H1 (cell line): Measurements from ENCODE around the gene SPOCK2. TPM values are rescaled to one million over a fixed set of nuclear protein-coding genes. Genes with fewer than 3 reads are reported as not detected.

Source experiments
- CTCF ChIA-PET: fragments of 300-600 bp; sonication (Branson Sonifier 250); formaldehyde crosslinking; loops from one replicate; lab custom pipeline; 2021; ENCODE audit not compliant: partially characterized antibody; lab: Charles Lee
- POLR2A ChIA-PET: fragments of 300-600 bp; sonication (Branson Sonifier 250); formaldehyde crosslinking; loops from one replicate; lab custom pipeline; 2021; ENCODE audit warnings: inconsistent platforms; ENCODE audit not compliant: partially characterized antibody; lab: Charles Lee
- DNase-seq, 2 experiments: peaks; one replicate each; pipeline versions ENCODE4 v3.0.0 to v3.0.0-alpha.2; 2010 to 2022; ENCODE audit warnings: low spot score in 2 of 2, low read depth in 1 of 2, mixed read lengths in 1 of 2
- FAIRE-seq: peaks from 2 replicates; lab custom pipeline; 2011; peaks lifted over from hg19 to GRCh38; lab: Jason Lieb, UNC
- H2AFZ ChIP-seq: 2 replicates; pipeline ENCODE4 v1.8.1; 2012; ENCODE audit warnings: low read length, inconsistent platforms
- H2AK5ac ChIP-seq: 2 replicates; pipeline ENCODE4 v1.6.1; 2013; ENCODE audit warnings: low read depth, low read length
- H2BK120ac ChIP-seq: replicated peaks from 2 replicates; pipeline ENCODE3; 2013; ENCODE audit warnings: low read depth, low read length, inconsistent platforms
- H2BK12ac ChIP-seq: 2 replicates; pipeline ENCODE4 v1.6.1; 2013; ENCODE audit warnings: low read depth, low read length
- H2BK15ac ChIP-seq: 2 replicates; pipeline ENCODE4 v1.6.1; 2013; ENCODE audit warnings: low read length
- H2BK20ac ChIP-seq: 2 replicates; pipeline ENCODE4 v1.6.1; 2013; ENCODE audit warnings: low read length
- H2BK5ac ChIP-seq: 2 replicates; pipeline ENCODE4 v1.6.1; 2013; ENCODE audit warnings: low read depth, low read length
- H3K14ac ChIP-seq: 2 replicates; pipeline ENCODE4 v1.6.1; 2013; ENCODE audit warnings: inconsistent platforms; ENCODE audit not compliant: insufficient read length
- H3K18ac ChIP-seq: 2 replicates; pipeline ENCODE4 v1.6.1; 2013; ENCODE audit warnings: low read length; ENCODE audit errors: extremely low read depth
- H3K23ac ChIP-seq: 2 replicates; pipeline ENCODE4 v1.6.1; 2013; ENCODE audit warnings: inconsistent platforms; ENCODE audit not compliant: insufficient read length
- H3K23me2 ChIP-seq: 2 replicates; pipeline ENCODE4 v1.6.1; 2013; ENCODE audit warnings: low read depth, low read length
- H3K27ac ChIP-seq: 2 replicates; pipeline ENCODE4 v1.6.1; 2011; ENCODE audit warnings: low read depth, low read length, inconsistent platforms
- H3K27me3 ChIP-seq, 4 experiments: replicated peaks in 1 of 4; 1 replicate in 1 of 4; 2 replicates in 3 of 4; pipeline versions ENCODE4 v1.6.1 to v1.8.1; 2011 to 2013; ENCODE audit warnings: low read length in 3 of 4, mild to moderate bottlenecking in 3 of 4, inconsistent platforms in 2 of 4, mixed read lengths in 2 of 4, moderate library complexity in 1 of 4; ENCODE audit not compliant: control insufficient read depth in 3 of 4, insufficient read depth in 3 of 4; ENCODE audit errors: extremely low read depth in 1 of 4
- H3K36me3 ChIP-seq, 4 experiments: 2 replicates each; pipeline versions ENCODE4 v1.6.1 to v1.8.1; 2011 to 2013; ENCODE audit warnings: mild to moderate bottlenecking in 4 of 4, low read length in 3 of 4, moderate library complexity in 2 of 4, control low read depth in 1 of 4, inconsistent platforms in 1 of 4; ENCODE audit not compliant: insufficient read depth in 4 of 4, control insufficient read depth in 2 of 4
- H3K4ac ChIP-seq: replicated peaks from 2 replicates; pipeline ENCODE3; 2013; ENCODE audit warnings: low read length, low read depth, mixed read lengths, inconsistent platforms; ENCODE audit not compliant: insufficient read length
- H3K4me1 ChIP-seq, 4 experiments: replicated peaks in 1 of 4; 1 replicate in 1 of 4; 2 replicates in 3 of 4; pipeline versions ENCODE4 v1.6.1 to v1.8.1; 2011 to 2013; ENCODE audit warnings: low read length in 3 of 4, inconsistent platforms in 2 of 4, mixed read lengths in 1 of 4; ENCODE audit not compliant: insufficient read depth in 4 of 4, control insufficient read depth in 3 of 4
- H3K4me2 ChIP-seq, 2 experiments: 2 replicates each; pipeline versions ENCODE4 v1.6.1 to v1.8.1; 2011 to 2013; ENCODE audit warnings: low read depth in 2 of 2, low read length in 2 of 2, control low read depth in 1 of 2, inconsistent platforms in 1 of 2, mild to moderate bottlenecking in 1 of 2; ENCODE audit not compliant: insufficient read depth in 1 of 2
- H3K4me3 ChIP-seq, 4 experiments: fragments of 200-600, 300-600 bp in 1 of 4; sonication (generic), shearing (Covaris generic), sonication (Bioruptor Twin) in 1 of 4; 2 replicates each; pipeline versions ENCODE4 v1.5.1 to v1.8.1; 2011 to 2016; ENCODE audit warnings: low read length in 4 of 4, low read depth in 3 of 4, control low read depth in 2 of 4, inconsistent platforms in 2 of 4, mild to moderate bottlenecking in 2 of 4, mixed read lengths in 1 of 4, moderate library complexity in 1 of 4; ENCODE audit not compliant: insufficient read depth in 2 of 4; ENCODE audit errors: extremely low read depth in 1 of 4
- H3K56ac ChIP-seq: replicated peaks from 2 replicates; pipeline ENCODE3; 2013; ENCODE audit warnings: low read depth, mild to moderate bottlenecking, mixed read lengths, low read length, inconsistent platforms; ENCODE audit not compliant: insufficient read length
- H3K79me1 ChIP-seq: 2 replicates; pipeline ENCODE4 v1.6.1; 2013; ENCODE audit warnings: low read depth, low read length, control low read depth
- H3K79me2 ChIP-seq, 2 experiments: 2 replicates each; pipeline versions ENCODE4 v1.6.1 to v1.8.1; 2012 to 2013; ENCODE audit warnings: low read length in 2 of 2, mild to moderate bottlenecking in 2 of 2, inconsistent platforms in 1 of 2; ENCODE audit not compliant: insufficient read depth in 2 of 2, control insufficient read depth in 1 of 2
- H3K9ac ChIP-seq, 4 experiments: replicated peaks in 1 of 4; 1 replicate in 1 of 4; 2 replicates in 3 of 4; pipeline versions ENCODE4 v1.6.1 to v1.8.1; 2011 to 2013; ENCODE audit warnings: low read depth in 3 of 4, low read length in 3 of 4, control low read depth in 2 of 4, mild to moderate bottlenecking in 2 of 4, moderate library complexity in 2 of 4, inconsistent platforms in 1 of 4; ENCODE audit errors: extremely low read depth in 1 of 4
- H3K9me3 ChIP-seq, 2 experiments: 2 replicates each; pipeline versions ENCODE4 v1.6.1 to v1.8.1; 2012 to 2013; ENCODE audit warnings: mild to moderate bottlenecking in 2 of 2, moderate library complexity in 2 of 2, control low read depth in 1 of 2, inconsistent platforms in 1 of 2, low read depth in 1 of 2, low read length in 1 of 2, mixed read lengths in 1 of 2; ENCODE audit not compliant: insufficient read depth in 2 of 2
- H4K20me1 ChIP-seq, 2 experiments: replicated peaks in 1 of 2; 2 replicates each; pipeline versions ENCODE3 to v1.8.1; 2011 to 2013; ENCODE audit warnings: inconsistent platforms in 2 of 2, low read length in 2 of 2, mild to moderate bottlenecking in 1 of 2; ENCODE audit not compliant: insufficient read depth in 2 of 2, control insufficient read depth in 1 of 2
- H4K5ac ChIP-seq: 2 replicates; pipeline ENCODE4 v1.6.1; 2013; ENCODE audit warnings: low read length, low read depth, mixed read lengths, inconsistent platforms; ENCODE audit not compliant: insufficient read length
- H4K8ac ChIP-seq: 2 replicates; pipeline ENCODE4 v1.8.0; 2013; ENCODE audit warnings: mild to moderate bottlenecking, moderate library complexity, low read length, inconsistent platforms; ENCODE audit not compliant: insufficient read depth; ENCODE audit errors: extremely low read depth
- H4K91ac ChIP-seq: replicated peaks from 2 replicates; pipeline ENCODE3; 2013; ENCODE audit warnings: low read length, mixed read lengths, inconsistent platforms; ENCODE audit not compliant: insufficient read length
- ASH2L ChIP-seq: fragments of 200-600, 300-600 bp; sonication (generic); IDR thresholded peaks from one replicate; pipeline ENCODE4 v1.7.1; 2017; ENCODE audit warnings: low read length
- ATF2 ChIP-seq: IDR thresholded peaks from 2 replicates; pipeline ENCODE4 v1.6.1; 2012; ENCODE audit warnings: low read length, inconsistent platforms
- CEBPB ChIP-seq: IDR thresholded peaks from 2 replicates; pipeline ENCODE4 v1.6.1; 2012; ENCODE audit warnings: low read depth, low read length
- CREB1 ChIP-seq: IDR thresholded peaks from 2 replicates; pipeline ENCODE4 v1.6.1; 2012; ENCODE audit warnings: inconsistent platforms
- EZH2 ChIP-seq: fragments of 200-600 bp; sonication (generic); IDR thresholded peaks from 2 replicates; pipeline ENCODE4 v1.7.1; 2012; ENCODE audit warnings: low read depth, mild to moderate bottlenecking, moderate library complexity, low read length, inconsistent platforms; ENCODE audit not compliant: severe bottlenecking
- KDM1A ChIP-seq: fragments of 200-600, 300-600 bp; sonication (generic); IDR thresholded peaks from 2 replicates; pipeline ENCODE4 v1.7.1; 2016; ENCODE audit warnings: mild to moderate bottlenecking, low read length, borderline replicate concordance
- NANOG ChIP-seq: IDR thresholded peaks from 2 replicates; pipeline ENCODE4 v1.6.1; 2011; ENCODE audit warnings: low read length, low read depth, mild to moderate bottlenecking, inconsistent platforms; ENCODE audit not compliant: insufficient read depth, poor library complexity, severe bottlenecking
- RNF2 ChIP-seq: fragments of 200-900, 300-1000 bp; sonication (generic); IDR thresholded peaks from 2 replicates; pipeline ENCODE4 v1.7.1; 2016; ENCODE audit warnings: borderline replicate concordance, low read depth, mild to moderate bottlenecking, antibody characterized with exemption, low read length; ENCODE audit not compliant: poor library complexity, severe bottlenecking; ENCODE audit errors: missing control alignments
- YY1 ChIP-seq: IDR thresholded peaks from 2 replicates; pipeline ENCODE4 v1.6.1; 2011; ENCODE audit warnings: low read depth, mild to moderate bottlenecking, low read length
- WGBS, 2 experiments: shearing (Covaris generic) in 1 of 2; methylation state at CpG; one replicate each; pipeline versions ENCODE4 v1.1.6 to v1.1.7; 2013 to 2015; ENCODE audit warnings: low lambda C conversion rate in 2 of 2, mixed read lengths in 2 of 2, inconsistent platforms in 1 of 2, low coverage in 1 of 2, missing lambda C conversion rate in 1 of 2; ENCODE audit not compliant: insufficient replicate concordance in 2 of 2, insufficient coverage in 1 of 2, insufficient read length in 1 of 2; ENCODE audit errors: extremely low coverage in 1 of 2, missing lambda C conversion rate in 1 of 2; 5-methylcytosine and 5-hydroxymethylcytosine counted together
- polyA plus RNA-seq, 7 experiments: library from polyadenylated mRNA; depleted of rRNA in 3 of 7; stranded (reverse) in 5 of 7; unstranded in 2 of 7; fragments of >200 nt in 5 of 7; fragments of 200-250 nt in 2 of 7; gene quantifications; 1 replicate in 5 of 7; 2 replicates in 1 of 7; 4 replicates in 1 of 7; pipeline versions ENCODE4 v1.2.1 to v1.2.3, GENCODE V29; 2011 to 2013; ENCODE audit warnings: missing spikeins in 2 of 7, mixed read lengths in 2 of 7
- total RNA-seq: library from RNA; stranded (reverse); fragmentation: NEBNext Ultra II Directional; extraction: Animal tissue kit (Norgen Biotek cat#: 25700); gene quantifications from 2 replicates; pipeline ENCODE4 v1.2.1, GENCODE V29; 2021

Gene SPOCK2
- total and polyA plus RNA-seq, 2 of the 8 experiments (the other 6 are each of a cell fraction or from before 2014, with no cell fraction given) = 1.5 to 1.9 TPM

- DNase-seq = no peak
- Histone ChIP-seq H3K79me1 (no peaks in the 10 kb centered on the region), H2BK15ac (no peak overlapping the region), H3K9ac (no peak overlapping the region), H3K18ac (no peak overlapping the region; the same call in 1 of the 2 replicates), H3K4me3 (no peak overlapping the region), H3K9me3 (no peaks in the 10 kb centered on the region), H2BK5ac (no peak overlapping the region), H2BK120ac (no peak overlapping the region), H3K27me3 (no peaks in the 10 kb centered on the region), H3K79me2 (no peaks in the 10 kb centered on the region), H3K14ac (no peak overlapping the region), H4K20me1 (no peaks in the 10 kb centered on the region), H3K4me1 (peaks cover 0 to 5% (median 2%) of the 10 kb centered on the region in 4 experiments; a peak in 2 of 7 replicates), H3K23ac (no peak overlapping the region), H3K36me3 (no peaks in the 10 kb centered on the region), H4K91ac (no peak overlapping the region), H4K5ac (no peak overlapping the region), H3K4me2 (no peak overlapping the region), H2BK12ac (no peak overlapping the region), H3K56ac (no peak overlapping the region), H2AK5ac (no peak overlapping the region), H4K8ac (no peak overlapping the region), H3K23me2 (no peaks in the 10 kb centered on the region), H3K27ac (no peak overlapping the region; the same call in 1 of the 2 replicates), H2BK20ac (no peak overlapping the region), H3K4ac (no peak overlapping the region), H2AFZ (no peak overlapping the region)
- FAIRE-seq = no peak
- 83% methylated on average over 3 of the region's 3 CpGs; no CpG with 5 or more reads in 1 of the 2 experiments for WGBS, 2 experiments
- ChIA-PET POLR2A (interaction anchor here (1.4 to 2.0 kb wide), 5 partner anchors 13 to 149 kb away, joined by 3 to 10 read pairs (median 6); partner anchors contain the start of gene DDIT4), CTCF (interaction anchor here (0.6 to 5.0 kb wide), 27 partner anchors 9 to 217 kb away, joined by 3 to 51 read pairs (median 5); partner anchors contain the start of genes ANAPC16, ASCC1 and SPOCK2)
- TF ChIP-seq CEBPB (no peak), ATF2 (no peak), KDM1A (no peak), CREB1 (peak; percentile 51; the same call in 1 of the 2 replicates), YY1 (0 out of 2 replicates have a peak, but pooled peaks have one; percentile 24), RNF2 (no peak), EZH2 (no peak), NANOG (no peak), ASH2L (no peak)
These were observed 38.5 kb upstream of the SPOCK2 start for GRCh38 chr10:72126872-72127232.
